ENCODE measurements around the gene NES.
A peak's percentile ranks its signal among the peaks of the same experiment; 100 is the strongest.

GRCh38 chr1:156666862-156667609 is 10.2 kb downstream of the NES start:
- no peak for TF ChIP-seq CTCF (IDR thresholded peaks at IDR 0.05 in 8 of 11, conservative IDR thresholded peaks at IDR 0.05 in 3 of 11)
- peak; percentile 62 to 73 (median 65) for TF ChIP-seq POLR2AphosphoS5 (IDR thresholded peaks at IDR 0.05)
- TF ChIP-seq POLR2A (IDR thresholded peaks at IDR 0.05), result no peak

Data from spleen (tissue), 7 donors.